ENCODE results near the gene SDR42E2.

GRCh38 chr16:22117609-22118008 is 44.7 kb upstream of the SDR42E2 start:
- TF ChIP-seq CTCF (IDR thresholded peaks at IDR 0.05; ENCODE audit: borderline replicate concordance, extremely low read depth, low read length, poor library complexity, severe bottlenecking) = no peak
- no peak for TF ChIP-seq EZH2 (IDR thresholded peaks at IDR 0.05; ENCODE audit: borderline replicate concordance, low read depth, low read length, severe bottlenecking)
